Esophagus mucosa (tissue), 1 donor: ENCODE measurements around the gene RASA3. TPM values are rescaled to one million over a fixed set of nuclear protein-coding genes. Genes with fewer than 3 reads are reported as not detected.

Experiments
- ATAC-seq: fragments of 200-7000 bp; cut with Tn5 transposase; one replicate; pipeline ENCODE4 v1.9.1; 2020
- total RNA-seq: library from RNA; stranded (reverse); gene quantifications from one replicate; pipeline ENCODE4 v1.2.4, GENCODE V29; 2023
- donor health status: DM: yes; HTN: yes; CAD: no.

The RASA3 gene
- total RNA-seq, 1 donor from 2014 or later = 1.6 TPM

- ATAC-seq = no peak
Measured at GRCh38 chr13:114049626-114050101, 82.8 kb downstream of the RASA3 start.

GRCh38 chr13:114049026-114049425 lies 83.4 kb downstream of the RASA3 start:
- peak; percentile 34 for ATAC-seq

- no peak for ATAC-seq
Measured at GRCh38 chr13:114048443-114048842, 84.0 kb downstream of the RASA3 start.

- ATAC-seq = peak; percentile 8
Measured at GRCh38 chr13:114047358-114047881, 85.0 kb downstream of the RASA3 start.

- ATAC-seq = no peak
Measured at GRCh38 chr13:114046431-114046975, 85.9 kb downstream of the RASA3 start.

- no peak for ATAC-seq
Measured at GRCh38 chr13:114045113-114045735, 87.2 kb downstream of the RASA3 start.

GRCh38 chr13:114044486-114044885 lies 87.9 kb downstream of the RASA3 start:
- ATAC-seq = no peak

- ATAC-seq = peak; percentile 53
Measured at GRCh38 chr13:114043421-114044053, 88.9 kb downstream of the RASA3 start.

- no peak for ATAC-seq
Measured at GRCh38 chr13:114042066-114042815, 90.2 kb downstream of the RASA3 start.

GRCh38 chr13:114041493-114041892 lies 90.9 kb downstream of the RASA3 start:
- ATAC-seq = no peak

GRCh38 chr13:114039471-114040141 lies 92.8 kb downstream of the RASA3 start:
- ATAC-seq = no peak

- no peak for ATAC-seq
Measured at GRCh38 chr13:114038900-114039299, 93.5 kb downstream of the RASA3 start.

GRCh38 chr13:114038211-114038613 lies 94.2 kb downstream of the RASA3 start:
- no peak for ATAC-seq

- ATAC-seq = no peak
Measured at GRCh38 chr13:114037674-114038073, 94.7 kb downstream of the RASA3 start.

- no peak for ATAC-seq
Measured at GRCh38 chr13:114035583-114036531, 96.6 kb downstream of the RASA3 start.

GRCh38 chr13:114035186-114035582 lies 97.2 kb downstream of the RASA3 start:
- no peak for ATAC-seq

- ATAC-seq = no peak
Measured at GRCh38 chr13:114034481-114034891, 97.9 kb downstream of the RASA3 start.

- ATAC-seq = peak; percentile 17
Measured at GRCh38 chr13:114033541-114034315, 98.7 kb downstream of the RASA3 start.

- no peak for ATAC-seq
Measured at GRCh38 chr13:114032126-114032799, 100.2 kb downstream of the RASA3 start.

GRCh38 chr13:114031631-114032030 lies 100.8 kb downstream of the RASA3 start:
- peak; percentile 38 for ATAC-seq
